ENCODE data around the gene TMEM132D. TPM values are rescaled to one million over a fixed set of nuclear protein-coding genes. Genes with fewer than 3 reads are reported as not detected.

The TMEM132D gene
- total RNA-seq, 2 donors from 2014 or later, result 4.4 to 14.2 TPM

DNA sequence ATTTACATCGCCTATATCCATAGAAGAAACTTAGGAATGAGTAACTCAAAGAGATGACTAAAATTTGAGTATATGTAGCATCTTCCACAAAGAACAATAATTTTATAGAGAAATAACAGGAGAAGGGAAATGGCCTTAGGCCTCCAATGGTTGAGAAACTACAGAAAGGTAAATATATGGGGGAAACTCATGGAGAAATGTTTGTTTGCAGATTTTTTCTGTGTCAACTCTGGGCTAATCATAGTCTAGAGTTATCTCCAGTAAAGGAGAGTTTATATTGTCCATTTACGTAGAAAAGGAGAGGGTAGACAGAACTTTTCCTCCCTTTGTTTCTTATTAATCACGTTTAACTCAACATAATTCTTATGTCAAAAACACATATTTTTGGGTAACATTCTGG is 806.4 kb downstream of the TMEM132D start:
- peaks cover 12% of the 10 kb centered on the region for H3K4me1 Mint-ChIP-seq
- peaks cover 4% of the 10 kb centered on the region for H3K9me3 Mint-ChIP-seq
- TF ChIP-seq, protein P1, sequence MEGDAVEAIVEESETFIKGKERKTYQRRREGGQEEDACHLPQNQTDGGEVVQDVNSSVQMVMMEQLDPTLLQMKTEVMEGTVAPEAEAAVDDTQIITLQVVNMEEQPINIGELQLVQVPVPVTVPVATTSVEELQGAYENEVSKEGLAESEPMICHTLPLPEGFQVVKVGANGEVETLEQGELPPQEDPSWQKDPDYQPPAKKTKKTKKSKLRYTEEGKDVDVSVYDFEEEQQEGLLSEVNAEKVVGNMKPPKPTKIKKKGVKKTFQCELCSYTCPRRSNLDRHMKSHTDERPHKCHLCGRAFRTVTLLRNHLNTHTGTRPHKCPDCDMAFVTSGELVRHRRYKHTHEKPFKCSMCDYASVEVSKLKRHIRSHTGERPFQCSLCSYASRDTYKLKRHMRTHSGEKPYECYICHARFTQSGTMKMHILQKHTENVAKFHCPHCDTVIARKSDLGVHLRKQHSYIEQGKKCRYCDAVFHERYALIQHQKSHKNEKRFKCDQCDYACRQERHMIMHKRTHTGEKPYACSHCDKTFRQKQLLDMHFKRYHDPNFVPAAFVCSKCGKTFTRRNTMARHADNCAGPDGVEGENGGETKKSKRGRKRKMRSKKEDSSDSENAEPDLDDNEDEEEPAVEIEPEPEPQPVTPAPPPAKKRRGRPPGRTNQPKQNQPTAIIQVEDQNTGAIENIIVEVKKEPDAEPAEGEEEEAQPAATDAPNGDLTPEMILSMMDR (conservative IDR thresholded peaks at IDR 0.05), result no peak
- Histone ChIP-seq H3K9ac (ENCODE audit: extremely low read depth, low read length, poor library complexity, severe bottlenecking) (no peak overlapping the region), H3K4me1 (ENCODE audit: control insufficient read depth, insufficient read depth, low read length) (no peaks in the 10 kb centered on the region), H3K27me3 (ENCODE audit: control insufficient read depth, insufficient read depth, low read length, poor library complexity, severe bottlenecking) (no peaks in the 10 kb centered on the region), H3K27ac (ENCODE audit: low read depth, low read length) (no peak overlapping the region), H3K36me3 (ENCODE audit: control insufficient read depth, insufficient read depth, low read length) (no peaks in the 10 kb centered on the region), H3K9me3 (ENCODE audit: control insufficient read depth, low read length) (no peaks in the 10 kb centered on the region), H3K4me3 (ENCODE audit: low read length) (no peak overlapping the region)
- no peak overlapping the region for H3K4me3 Mint-ChIP-seq
- no peaks in the 10 kb centered on the region for H3K27me3 Mint-ChIP-seq (ENCODE audit: insufficient read depth)
- no peaks in the 10 kb centered on the region for H3K36me3 Mint-ChIP-seq (ENCODE audit: low read depth)
- H3K27ac Mint-ChIP-seq, result no peak overlapping the region
- no peak for DNase-seq
- 90% methylated on average over 3 of the region's 3 CpGs; no CpG with 5 or more reads in 1 of the 2 experiments for WGBS, 2 experiments (ENCODE audit: insufficient coverage in 1 of 2, insufficient read length in 1 of 2)

DNA sequence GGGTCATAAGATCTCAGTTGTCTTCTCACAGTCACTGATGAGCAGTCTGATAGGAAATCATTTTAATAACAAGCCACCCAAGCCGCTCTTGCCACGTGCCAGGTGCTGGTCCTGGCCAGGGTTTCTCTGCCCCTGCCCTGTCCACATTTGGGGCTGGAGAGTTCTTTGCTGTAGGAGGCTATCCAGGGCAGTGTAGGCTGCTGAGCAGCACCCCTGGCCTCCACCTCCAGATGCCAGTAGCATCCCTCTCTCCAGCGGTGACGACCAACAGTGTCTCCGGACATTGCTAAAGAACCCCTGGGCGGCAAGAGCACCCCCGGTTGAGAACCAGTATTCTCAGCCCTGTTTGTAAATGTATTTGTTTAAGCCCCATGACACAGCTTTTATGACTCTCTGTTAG is 806.9 kb downstream of the TMEM132D start:
- no peak overlapping the region for H3K27ac ChIP-seq (ENCODE audit: low read depth, low read length)
- H3K27me3 ChIP-seq (ENCODE audit: control insufficient read depth, insufficient read depth, low read length, poor library complexity, severe bottlenecking), result no peaks in the 10 kb centered on the region
- Mint-ChIP-seq H3K36me3 (ENCODE audit: low read depth) (no peaks in the 10 kb centered on the region), H3K9me3 (peaks cover 4% of the 10 kb centered on the region), H3K4me3 (no peak overlapping the region), H3K27me3 (ENCODE audit: insufficient read depth) (no peaks in the 10 kb centered on the region), H3K4me1 (peaks cover 10% of the 10 kb centered on the region), H3K27ac (no peak overlapping the region)
- no peaks in the 10 kb centered on the region for H3K9me3 ChIP-seq (ENCODE audit: control insufficient read depth, low read length)
- no peak overlapping the region for H3K9ac ChIP-seq (ENCODE audit: extremely low read depth, low read length, poor library complexity, severe bottlenecking)
- DNase-seq, result peak; percentile 39
- TF ChIP-seq, protein P1 (conservative IDR thresholded peaks at IDR 0.05), result no peak
- H3K4me3 ChIP-seq (ENCODE audit: low read length), result no peak overlapping the region
- 91 to 100% methylated on average over 5 to 7 of the region's 7 CpGs for WGBS, 2 experiments (ENCODE audit: insufficient coverage in 1 of 2, insufficient read length in 1 of 2)
- no peaks in the 10 kb centered on the region for H3K36me3 ChIP-seq (ENCODE audit: control insufficient read depth, insufficient read depth, low read length)
- no peaks in the 10 kb centered on the region for H3K4me1 ChIP-seq (ENCODE audit: control insufficient read depth, insufficient read depth, low read length)

DNA sequence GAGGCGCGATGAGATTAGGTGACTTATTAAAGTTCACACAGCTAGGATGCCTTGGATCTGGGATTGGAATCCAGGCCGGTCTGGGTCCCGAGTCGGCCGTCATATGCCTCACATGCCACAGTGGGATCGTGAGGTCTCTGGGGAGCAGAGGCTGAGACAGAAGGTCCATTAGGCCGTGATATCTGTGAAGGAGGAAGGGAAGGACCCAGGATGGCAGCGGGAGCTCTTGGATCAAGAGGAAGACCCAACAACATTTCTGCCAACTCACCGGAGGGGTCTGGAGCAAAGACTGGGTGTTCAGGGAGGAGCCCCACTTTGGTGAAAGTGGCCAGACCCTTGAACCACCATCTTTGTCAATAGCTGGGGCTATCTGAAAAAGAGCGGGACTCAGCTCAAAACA is 807.6 kb downstream of the TMEM132D start:
- DNase-seq, result peak; percentile 38
- Histone ChIP-seq H3K36me3 (ENCODE audit: control insufficient read depth, insufficient read depth, low read length) (no peaks in the 10 kb centered on the region), H3K27me3 (ENCODE audit: control insufficient read depth, insufficient read depth, low read length, poor library complexity, severe bottlenecking) (no peaks in the 10 kb centered on the region), H3K27ac (ENCODE audit: low read depth, low read length) (no peak overlapping the region), H3K9me3 (ENCODE audit: control insufficient read depth, low read length) (no peaks in the 10 kb centered on the region), H3K4me3 (ENCODE audit: low read length) (no peak overlapping the region), H3K9ac (ENCODE audit: extremely low read depth, low read length, poor library complexity, severe bottlenecking) (no peak overlapping the region), H3K4me1 (ENCODE audit: control insufficient read depth, insufficient read depth, low read length) (no peaks in the 10 kb centered on the region)
- Mint-ChIP-seq H3K4me3 (no peak overlapping the region), H3K27me3 (ENCODE audit: insufficient read depth) (no peaks in the 10 kb centered on the region), H3K4me1 (peaks cover 7% of the 10 kb centered on the region), H3K9me3 (peaks cover 4% of the 10 kb centered on the region), H3K36me3 (ENCODE audit: low read depth) (no peaks in the 10 kb centered on the region), H3K27ac (no peak overlapping the region)
- WGBS, 2 experiments (ENCODE audit: insufficient coverage in 1 of 2, insufficient read length in 1 of 2), result 93 to 96% methylated on average over 10 to 11 of the region's 11 CpGs
- TF ChIP-seq, protein P1 (conservative IDR thresholded peaks at IDR 0.05), result no peak
